Adipocyte (in vitro differentiated cells): ENCODE results near the gene NLRP4.

Experiments used
- DNase-seq: peaks from one replicate; pipeline ENCODE4 v3.0.0-alpha.2; 2015; ENCODE audit warnings: low read depth
- H3K27me3 ChIP-seq: replicated peaks from 2 replicates; pipeline ENCODE4 v1.7.0; 2013; ENCODE audit warnings: mild to moderate bottlenecking, low read length, moderate library complexity; ENCODE audit not compliant: control insufficient read depth, insufficient read depth
- H3K36me3 ChIP-seq: 2 replicates; pipeline ENCODE4 v1.7.0; 2013; ENCODE audit warnings: low read length, mild to moderate bottlenecking, moderate library complexity; ENCODE audit not compliant: control insufficient read depth, insufficient read depth, severe bottlenecking
- H3K4me1 ChIP-seq: 2 replicates; pipeline ENCODE4 v1.7.0; 2013; ENCODE audit warnings: mild to moderate bottlenecking, low read length, moderate library complexity; ENCODE audit not compliant: control insufficient read depth, insufficient read depth
- H3K4me3 ChIP-seq: 2 replicates; pipeline ENCODE4 v1.7.0; 2013; ENCODE audit warnings: mild to moderate bottlenecking, low read length, moderate library complexity
- H3K9ac ChIP-seq: 2 replicates; pipeline ENCODE4 v1.7.0; 2013; ENCODE audit warnings: mild to moderate bottlenecking, low read length, moderate library complexity
- H3K9me3 ChIP-seq: 2 replicates; pipeline ENCODE4 v1.7.0; 2013; ENCODE audit warnings: mild to moderate bottlenecking, low read length, moderate library complexity; ENCODE audit not compliant: control insufficient read depth

NLRP4 gene

DNA sequence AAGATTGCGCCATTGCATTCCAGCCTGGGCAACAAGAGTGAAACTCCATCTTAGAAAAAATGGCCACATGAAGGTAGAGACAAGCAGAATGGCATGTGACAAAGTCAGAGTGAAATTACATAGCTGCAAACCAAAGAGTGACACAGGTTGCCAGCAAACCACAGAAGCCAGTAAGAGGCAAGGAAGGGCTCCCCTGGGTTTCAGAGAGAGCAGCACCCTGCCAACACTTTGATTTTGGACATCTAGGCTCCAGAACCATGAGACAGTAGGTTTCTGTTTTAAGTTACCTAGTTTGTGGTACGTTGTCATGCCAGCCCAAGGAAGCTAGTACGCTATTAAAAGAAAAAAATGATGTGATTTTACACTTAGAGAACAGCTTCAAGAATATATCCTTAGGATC lies 1.9 kb downstream of the NLRP4 start:
- Histone ChIP-seq H3K4me3 (no peak overlapping the region), H3K9me3 (no peaks in the 10 kb centered on the region), H3K27me3 (no peaks in the 10 kb centered on the region), H3K4me1 (no peaks in the 10 kb centered on the region), H3K36me3 (no peaks in the 10 kb centered on the region), H3K9ac (no peak overlapping the region)
- DNase-seq = no peak

- Histone ChIP-seq H3K9ac (no peak overlapping the region), H3K27me3 (no peaks in the 10 kb centered on the region), H3K4me1 (no peaks in the 10 kb centered on the region), H3K4me3 (no peak overlapping the region), H3K36me3 (no peaks in the 10 kb centered on the region), H3K9me3 (no peaks in the 10 kb centered on the region)
- DNase-seq = no peak
Measured at GRCh38 chr19:55838906-55839305, 2.6 kb downstream of the NLRP4 start.

- no peaks in the 10 kb centered on the region for H3K36me3 ChIP-seq
- H3K27me3 ChIP-seq = no peaks in the 10 kb centered on the region
- no peaks in the 10 kb centered on the region for H3K4me1 ChIP-seq
- no peak overlapping the region for H3K9ac ChIP-seq
- no peak overlapping the region for H3K4me3 ChIP-seq
- no peak for DNase-seq
- H3K9me3 ChIP-seq = peaks cover 7% of the 10 kb centered on the region
Measured at GRCh38 chr19:55855160-55855559, 18.8 kb downstream of the NLRP4 start.

DNA sequence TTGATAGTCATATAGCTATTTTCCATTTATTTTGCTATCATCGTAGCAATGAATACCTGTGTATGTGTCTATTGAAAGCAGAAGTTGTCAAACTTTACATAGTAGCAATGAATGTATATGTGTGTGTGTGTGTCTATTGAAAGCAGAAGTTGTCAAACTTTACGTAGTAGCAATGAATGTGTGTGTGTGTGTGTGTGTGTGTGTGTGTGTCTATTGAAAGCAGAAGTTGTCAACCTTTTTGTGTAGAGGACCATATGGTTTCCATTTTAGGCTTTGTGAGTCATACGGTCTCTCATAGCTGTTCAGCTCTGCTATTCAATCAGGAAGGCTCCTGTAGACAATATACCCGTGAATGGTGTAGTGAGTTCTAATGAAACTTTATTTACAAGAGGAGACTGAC lies 20.8 kb downstream of the NLRP4 start:
- no peaks in the 10 kb centered on the region for H3K4me1 ChIP-seq
- H3K36me3 ChIP-seq = no peaks in the 10 kb centered on the region
- H3K4me3 ChIP-seq = no peak overlapping the region
- H3K9me3 ChIP-seq = peaks cover 14% of the 10 kb centered on the region
- no peak for DNase-seq
- H3K9ac ChIP-seq = no peak overlapping the region
- H3K27me3 ChIP-seq = no peaks in the 10 kb centered on the region

DNA sequence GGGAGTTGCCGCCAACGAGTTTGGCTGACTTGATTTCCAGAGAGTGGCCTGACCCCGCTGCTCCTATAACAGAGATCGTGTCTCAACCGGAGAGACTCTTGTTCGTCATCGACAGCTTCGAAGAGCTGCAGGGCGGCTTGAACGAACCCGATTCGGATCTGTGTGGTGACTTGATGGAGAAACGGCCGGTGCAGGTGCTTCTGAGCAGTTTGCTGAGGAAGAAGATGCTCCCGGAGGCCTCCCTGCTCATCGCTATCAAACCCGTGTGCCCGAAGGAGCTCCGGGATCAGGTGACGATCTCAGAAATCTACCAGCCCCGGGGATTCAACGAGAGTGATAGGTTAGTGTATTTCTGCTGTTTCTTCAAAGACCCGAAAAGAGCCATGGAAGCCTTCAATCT lies 21.6 kb downstream of the NLRP4 start:
- Histone ChIP-seq H3K36me3 (no peaks in the 10 kb centered on the region), H3K4me3 (no peak overlapping the region), H3K4me1 (no peaks in the 10 kb centered on the region), H3K9me3 (peaks cover 14% of the 10 kb centered on the region), H3K9ac (no peak overlapping the region), H3K27me3 (no peaks in the 10 kb centered on the region)
- DNase-seq = no peak

DNA sequence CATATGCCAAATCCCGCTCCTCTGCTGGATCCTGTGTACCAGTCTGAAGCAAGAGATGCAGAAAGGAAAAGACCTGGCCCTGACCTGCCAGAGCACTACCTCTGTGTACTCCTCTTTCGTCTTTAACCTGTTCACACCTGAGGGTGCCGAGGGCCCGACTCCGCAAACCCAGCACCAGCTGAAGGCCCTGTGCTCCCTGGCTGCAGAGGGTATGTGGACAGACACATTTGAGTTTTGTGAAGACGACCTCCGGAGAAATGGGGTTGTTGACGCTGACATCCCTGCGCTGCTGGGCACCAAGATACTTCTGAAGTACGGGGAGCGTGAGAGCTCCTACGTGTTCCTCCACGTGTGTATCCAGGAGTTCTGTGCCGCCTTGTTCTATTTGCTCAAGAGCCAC lies 22.1 kb downstream of the NLRP4 start:
- Histone ChIP-seq H3K36me3 (no peaks in the 10 kb centered on the region), H3K9me3 (peaks cover 14% of the 10 kb centered on the region), H3K27me3 (no peaks in the 10 kb centered on the region), H3K4me3 (no peak overlapping the region), H3K4me1 (no peaks in the 10 kb centered on the region), H3K9ac (no peak overlapping the region)
- no peak for DNase-seq

GRCh38 chr19:55858969-55859368 lies 22.6 kb downstream of the NLRP4 start:
- peaks cover 14% of the 10 kb centered on the region for H3K9me3 ChIP-seq
- H3K4me3 ChIP-seq = no peak overlapping the region

GRCh38 chr19:55866521-55866920 lies 30.2 kb downstream of the NLRP4 start:
- no peak for DNase-seq
- Histone ChIP-seq H3K36me3 (no peaks in the 10 kb centered on the region), H3K27me3 (no peaks in the 10 kb centered on the region), H3K4me1 (no peaks in the 10 kb centered on the region), H3K4me3 (no peak overlapping the region), H3K9ac (no peak overlapping the region), H3K9me3 (peaks cover 16% of the 10 kb centered on the region)

More at GRCh38 chr19:55858969-55859368, 22.6 kb downstream of the NLRP4 start:
- no peak for DNase-seq
- Histone ChIP-seq H3K4me1 (no peaks in the 10 kb centered on the region), H3K9ac (no peak overlapping the region), H3K27me3 (no peaks in the 10 kb centered on the region), H3K36me3 (no peaks in the 10 kb centered on the region)

- Histone ChIP-seq H3K36me3 (no peaks in the 10 kb centered on the region), H3K4me3 (no peak overlapping the region), H3K9me3 (peaks cover 10% of the 10 kb centered on the region), H3K4me1 (no peaks in the 10 kb centered on the region), H3K27me3 (no peaks in the 10 kb centered on the region), H3K9ac (no peak overlapping the region)
- DNase-seq = no peak
Measured at GRCh38 chr19:55867101-55867500, 30.8 kb downstream of the NLRP4 start.

- Histone ChIP-seq H3K9me3 (peaks cover 17% of the 10 kb centered on the region), H3K4me3 (no peak overlapping the region)
- no peak for DNase-seq
Measured at GRCh38 chr19:55870736-55871135, 34.4 kb downstream of the NLRP4 start.

DNA sequence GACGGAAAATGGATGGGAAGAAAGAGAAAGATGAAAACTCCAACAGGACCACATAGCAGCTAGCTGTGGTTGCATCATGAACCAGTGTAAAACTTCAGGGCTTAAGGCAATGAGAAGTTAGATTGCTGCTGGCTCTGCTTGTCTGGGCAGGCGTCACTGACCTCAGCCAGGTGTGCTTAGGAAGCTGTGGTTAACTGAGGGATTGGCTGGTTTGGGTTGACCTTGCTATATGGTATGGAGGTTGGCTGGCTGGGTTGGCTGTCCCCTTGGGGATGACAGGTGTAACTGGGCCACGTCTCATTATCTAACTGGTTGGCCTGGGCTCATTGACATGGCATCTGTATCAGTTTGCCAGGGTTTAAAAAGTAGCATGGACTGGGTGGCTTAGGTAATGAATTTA lies 40.9 kb downstream of the NLRP4 start:
- DNase-seq = no peak
- Histone ChIP-seq H3K4me1 (no peaks in the 10 kb centered on the region), H3K9ac (no peak overlapping the region), H3K4me3 (no peak overlapping the region), H3K36me3 (no peaks in the 10 kb centered on the region), H3K27me3 (no peaks in the 10 kb centered on the region), H3K9me3 (peaks cover 12% of the 10 kb centered on the region)

More at GRCh38 chr19:55870736-55871135, 34.4 kb downstream of the NLRP4 start:
- Histone ChIP-seq H3K27me3 (no peaks in the 10 kb centered on the region), H3K4me1 (no peaks in the 10 kb centered on the region), H3K36me3 (no peaks in the 10 kb centered on the region), H3K9ac (no peak overlapping the region)

GRCh38 chr19:55882626-55883025 lies 46.3 kb downstream of the NLRP4 start:
- peaks cover 3% of the 10 kb centered on the region for H3K9me3 ChIP-seq
- no peaks in the 10 kb centered on the region for H3K36me3 ChIP-seq
- H3K9ac ChIP-seq = no peak overlapping the region
- H3K4me3 ChIP-seq = no peak overlapping the region
- H3K4me1 ChIP-seq = no peaks in the 10 kb centered on the region
- no peak for DNase-seq
- H3K27me3 ChIP-seq = no peaks in the 10 kb centered on the region
